GM12891 (cell line): ENCODE measurements around the gene OLFML2B.
A peak's percentile ranks its signal among the peaks of the same experiment; 100 is the strongest.

Experiments
- DNase-seq: peaks from one replicate; pipeline ENCODE4 v3.0.0; 2011; ENCODE audit warnings: low spot score; ENCODE audit not compliant: insufficient read length
- FAIRE-seq: peaks from 2 replicates; lab custom pipeline; 2011; peaks lifted over from hg19 to GRCh38; lab: Jason Lieb, UNC
- PAX5 ChIP-seq: IDR thresholded peaks from 2 replicates; pipeline ENCODE4 v1.6.1; 2011; ENCODE audit warnings: low read length, moderate library complexity, mild to moderate bottlenecking; ENCODE audit not compliant: insufficient read depth, severe bottlenecking
- POLR2A ChIP-seq: IDR thresholded peaks from 2 replicates; pipeline ENCODE4 v1.6.1; 2011; ENCODE audit warnings: low read depth, low read length, control low read depth
- POLR2AphosphoS5 ChIP-seq: IDR thresholded peaks from 2 replicates; pipeline ENCODE4 v1.6.1; 2011; ENCODE audit warnings: low read depth, low read length, control low read depth
- POU2F2 ChIP-seq: IDR thresholded peaks from 2 replicates; pipeline ENCODE4 v1.6.1; 2011; ENCODE audit warnings: low read depth, mild to moderate bottlenecking, control low read depth, low read length, moderate library complexity
- SPI1 ChIP-seq: IDR thresholded peaks from 2 replicates; pipeline ENCODE4 v1.6.1; 2011; ENCODE audit warnings: low read depth, low read length, control low read depth
- TAF1 ChIP-seq: IDR thresholded peaks from 2 replicates; pipeline ENCODE4 v1.6.1; 2011; ENCODE audit warnings: low read depth, low read length, control low read depth

Gene OLFML2B

DNA sequence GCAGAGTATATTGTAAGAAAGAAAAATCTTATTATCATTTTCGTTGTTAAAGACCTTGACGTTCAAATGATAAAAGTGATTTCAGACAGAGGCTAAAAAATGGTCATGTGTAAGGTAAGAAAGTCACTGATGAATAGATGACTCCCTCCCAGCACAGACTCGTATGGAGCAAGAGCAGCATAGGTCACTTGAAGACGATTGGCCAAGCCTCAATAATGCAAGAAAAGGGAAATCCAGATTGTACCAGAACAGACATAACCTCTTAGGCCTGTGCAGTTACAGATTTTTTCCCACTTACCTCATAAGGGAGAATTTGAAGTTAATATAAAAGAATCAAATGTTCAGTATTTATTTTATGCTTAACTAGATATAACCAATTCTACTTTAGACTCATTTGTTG, 16.3 kb upstream of the OLFML2B start:
- FAIRE-seq (no peak), DNase-seq (no peak)
- TF ChIP-seq POLR2A (no peak), PAX5 (no peak), TAF1 (no peak), POLR2AphosphoS5 (no peak), POU2F2 (no peak), SPI1 (no peak)

DNA sequence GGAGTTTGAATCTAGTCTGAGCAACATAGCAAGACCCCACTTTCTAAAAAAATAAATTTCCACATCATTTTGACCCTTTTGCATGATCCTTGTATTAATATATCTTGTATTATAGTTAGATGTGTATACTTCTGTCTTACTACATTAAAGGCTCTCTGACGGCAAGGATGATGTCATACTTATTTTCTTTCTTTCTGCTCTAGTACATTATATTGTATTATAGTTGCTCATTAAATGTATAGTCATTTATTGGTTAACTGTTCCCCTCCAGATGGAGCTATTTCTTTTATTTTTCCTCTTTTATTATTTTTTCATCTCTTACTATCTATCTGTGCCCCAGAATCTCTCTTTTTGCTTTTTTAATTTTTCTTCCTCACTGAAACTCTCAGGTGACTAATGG, 15.0 kb upstream of the OLFML2B start:
- no peak for FAIRE-seq
- TF ChIP-seq SPI1, result no peak
- TF ChIP-seq POLR2AphosphoS5, result no peak
- no peak for TF ChIP-seq TAF1
- TF ChIP-seq PAX5, result no peak
- TF ChIP-seq POLR2A, result no peak
- TF ChIP-seq POU2F2, result no peak
- no peak for DNase-seq

DNA sequence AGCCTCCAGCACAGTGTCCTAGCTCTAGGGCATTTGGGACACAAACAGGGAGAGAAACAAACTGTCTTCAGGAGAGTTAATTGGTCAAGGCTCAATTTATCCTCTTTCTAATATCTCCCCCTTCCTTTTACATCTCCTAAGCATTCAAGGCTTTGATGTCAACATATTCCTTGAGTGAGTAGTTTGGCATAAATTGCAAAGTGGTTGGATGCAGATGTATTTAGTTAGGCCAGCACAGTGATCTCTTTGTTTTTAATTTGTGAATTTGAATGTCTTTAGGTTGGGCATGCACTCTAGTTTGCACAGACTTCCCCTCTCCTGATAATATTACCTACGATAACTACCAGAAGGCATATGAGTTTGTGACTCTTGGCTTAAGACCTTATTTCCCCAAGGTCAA, 12.5 kb upstream of the OLFML2B start:
- TF ChIP-seq SPI1 (no peak), POLR2A (no peak), POLR2AphosphoS5 (no peak)
- FAIRE-seq, result no peak
- DNase-seq, result no peak

DNA sequence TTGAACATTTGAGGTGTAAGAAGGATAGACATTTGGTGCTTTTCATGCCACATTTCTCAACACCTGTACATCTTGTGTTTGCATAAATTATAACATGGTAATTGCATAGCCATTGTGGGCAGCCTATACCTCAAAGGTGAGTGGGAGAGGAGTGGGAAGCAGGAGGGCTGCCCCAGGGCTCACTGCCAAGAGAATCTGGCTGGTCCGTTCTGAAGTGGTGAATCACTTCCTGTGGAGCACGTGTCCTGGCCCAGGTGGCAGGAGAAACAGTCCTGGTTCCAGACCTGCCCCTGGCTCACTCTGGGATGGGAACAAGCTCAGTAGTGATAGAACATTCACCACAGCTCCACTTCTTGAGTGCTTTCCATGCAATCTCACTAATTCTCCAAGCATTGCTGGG, 11.6 kb upstream of the OLFML2B start:
- no peak for TF ChIP-seq SPI1
- TF ChIP-seq POLR2A, result no peak
- TF ChIP-seq POU2F2, result no peak
- TF ChIP-seq PAX5, result no peak
- TF ChIP-seq TAF1, result no peak
- no peak for TF ChIP-seq POLR2AphosphoS5
- FAIRE-seq, result no peak
- no peak for DNase-seq

DNA sequence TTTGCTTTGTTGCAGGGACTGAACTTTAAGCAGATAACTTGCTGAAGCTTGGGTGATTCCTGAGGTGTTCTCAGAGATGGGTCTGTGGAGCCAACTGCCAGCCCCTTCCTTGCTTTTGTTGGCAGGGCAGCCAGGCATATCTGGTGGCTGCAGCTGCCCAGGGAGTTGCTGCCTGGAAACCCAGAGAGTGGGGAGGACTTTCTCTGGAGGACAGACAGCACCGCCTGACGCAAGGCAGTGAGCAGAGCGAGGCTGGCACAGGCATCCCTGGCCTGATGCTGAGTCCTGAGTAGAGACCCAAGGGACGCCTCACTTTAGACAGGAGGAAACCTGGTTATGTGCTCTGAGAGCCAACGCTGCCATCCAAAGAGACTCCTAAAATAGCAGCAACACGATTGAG, 9.8 kb upstream of the OLFML2B start:
- DNase-seq, result no peak
- TF ChIP-seq SPI1 (no peak), POLR2A (no peak)
- no peak for FAIRE-seq

DNA sequence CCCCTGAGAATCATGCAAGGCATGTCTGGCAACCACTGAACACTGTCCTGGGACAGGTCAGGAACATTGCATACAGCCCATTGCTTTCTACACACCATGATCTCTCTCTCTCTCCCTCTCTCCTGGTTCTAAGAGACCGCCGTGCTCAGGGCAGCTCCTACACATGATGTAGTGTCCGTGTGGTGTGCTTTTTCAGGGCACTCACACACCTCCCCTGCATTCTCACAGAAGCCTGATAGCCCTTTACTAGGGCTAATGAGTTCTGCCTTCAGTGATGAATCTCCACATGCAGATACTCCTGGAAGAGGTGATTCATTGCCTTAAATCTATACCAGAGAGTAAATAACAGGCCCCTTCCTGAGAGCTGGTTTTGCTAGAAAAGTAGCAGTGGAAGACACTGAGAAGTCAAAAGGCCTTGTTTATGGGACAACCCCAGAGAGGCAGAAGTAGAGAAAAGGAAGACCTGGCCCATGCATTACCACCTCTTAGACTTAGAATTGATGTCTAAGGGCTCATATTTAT, 7.2 kb upstream of the OLFML2B start:
- TF ChIP-seq POU2F2 (no peak), TAF1 (no peak), POLR2AphosphoS5 (no peak), POLR2A (no peak), SPI1 (no peak), PAX5 (no peak)
- DNase-seq (no peak), FAIRE-seq (no peak)

DNA sequence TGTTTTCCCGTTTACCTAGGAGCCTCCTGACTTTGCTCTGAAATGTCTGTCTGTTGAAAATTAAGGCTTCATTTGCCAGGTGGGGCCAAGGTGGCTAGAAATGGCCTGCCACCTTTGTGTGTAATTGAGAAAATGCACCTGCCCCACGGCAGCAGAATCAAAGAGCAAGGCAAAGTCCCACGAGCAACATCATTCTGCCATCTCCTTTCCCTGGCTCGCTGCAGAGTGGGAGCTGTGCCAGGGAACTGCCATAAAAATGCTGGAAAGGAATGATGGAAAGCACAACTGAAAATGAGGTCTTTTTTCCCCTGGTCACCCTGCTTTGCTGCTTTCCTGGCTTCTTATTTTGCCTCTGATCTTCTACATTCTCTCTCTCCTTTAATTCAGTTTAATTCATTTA, 5.5 kb upstream of the OLFML2B start:
- no peak for FAIRE-seq
- TF ChIP-seq SPI1 (no peak), POLR2AphosphoS5 (no peak), POU2F2 (no peak), PAX5 (no peak), POLR2A (no peak), TAF1 (no peak)
- DNase-seq, result no peak

DNA sequence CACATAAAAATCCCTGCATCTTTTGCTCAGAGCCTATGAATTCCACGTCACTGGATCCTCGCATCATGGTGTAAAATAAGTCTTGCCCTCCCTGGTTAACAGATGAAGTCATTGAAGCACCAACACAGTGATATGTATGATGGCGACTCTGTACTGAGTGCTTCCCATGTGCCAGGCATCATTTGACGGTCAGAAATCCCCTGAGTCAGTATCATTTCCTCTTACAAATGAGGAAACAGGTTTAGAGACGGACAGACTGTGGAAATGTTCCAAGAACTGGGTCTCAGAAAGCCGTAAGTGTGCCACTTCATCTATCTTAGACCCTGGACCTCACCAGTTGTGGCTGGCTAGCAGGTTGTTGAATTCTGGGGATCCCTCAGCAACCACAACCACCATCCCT, 5.1 kb upstream of the OLFML2B start:
- no peak for FAIRE-seq

DNA sequence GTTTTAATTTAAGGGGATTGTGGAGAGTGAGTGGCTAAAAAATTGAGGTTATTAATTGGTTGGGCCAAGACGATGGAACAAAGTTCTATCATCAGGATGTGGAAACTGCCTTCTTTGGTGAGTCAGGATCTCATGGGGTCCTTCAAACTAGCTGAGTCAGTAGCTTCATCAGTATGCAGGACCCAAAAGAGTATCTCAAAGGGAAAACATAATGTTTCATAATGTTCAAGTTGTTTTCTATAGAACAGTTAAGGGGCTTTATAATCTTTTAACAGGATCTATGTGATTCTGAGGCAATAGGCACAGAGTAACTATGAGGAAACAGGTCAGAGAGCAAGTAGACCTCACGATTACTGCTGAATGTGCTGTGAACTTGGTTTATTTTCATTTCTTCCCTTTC, 3.2 kb upstream of the OLFML2B start:
- TF ChIP-seq SPI1 (no peak), POLR2AphosphoS5 (no peak), PAX5 (no peak), POLR2A (no peak)
- FAIRE-seq (no peak), DNase-seq (no peak)

More for the DNA sequence above, 5.1 kb upstream of the OLFML2B start:
- DNase-seq, result no peak
- no peak for TF ChIP-seq POLR2AphosphoS5
- TF ChIP-seq PAX5, result no peak
- TF ChIP-seq POU2F2, result no peak
- TF ChIP-seq SPI1, result peak; percentile 79
- TF ChIP-seq POLR2A, result no peak
- no peak for TF ChIP-seq TAF1

DNA sequence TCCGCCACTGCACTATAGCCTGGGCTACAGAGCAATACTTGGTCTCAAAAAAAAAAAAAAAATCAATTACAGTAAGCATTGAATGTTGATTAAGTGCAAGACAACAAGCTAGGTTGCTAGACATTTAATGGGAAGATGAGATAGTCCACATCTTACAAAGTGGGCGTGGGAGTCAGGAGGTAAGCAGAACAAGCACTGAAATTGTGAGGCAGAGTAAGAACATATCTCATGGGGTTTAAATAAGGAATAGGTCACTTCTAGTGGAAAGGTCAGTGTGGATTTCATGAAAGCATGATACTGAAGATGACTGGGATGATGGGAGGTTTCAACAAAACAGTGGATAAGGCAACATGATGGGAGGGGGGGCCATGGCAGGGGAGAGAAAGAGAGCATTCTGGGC, 1.9 kb upstream of the OLFML2B start:
- TF ChIP-seq TAF1, result no peak
- no peak for TF ChIP-seq POU2F2
- no peak for TF ChIP-seq SPI1
- TF ChIP-seq POLR2AphosphoS5, result no peak
- no peak for TF ChIP-seq PAX5
- no peak for TF ChIP-seq POLR2A
- FAIRE-seq (no peak), DNase-seq (no peak)

DNA sequence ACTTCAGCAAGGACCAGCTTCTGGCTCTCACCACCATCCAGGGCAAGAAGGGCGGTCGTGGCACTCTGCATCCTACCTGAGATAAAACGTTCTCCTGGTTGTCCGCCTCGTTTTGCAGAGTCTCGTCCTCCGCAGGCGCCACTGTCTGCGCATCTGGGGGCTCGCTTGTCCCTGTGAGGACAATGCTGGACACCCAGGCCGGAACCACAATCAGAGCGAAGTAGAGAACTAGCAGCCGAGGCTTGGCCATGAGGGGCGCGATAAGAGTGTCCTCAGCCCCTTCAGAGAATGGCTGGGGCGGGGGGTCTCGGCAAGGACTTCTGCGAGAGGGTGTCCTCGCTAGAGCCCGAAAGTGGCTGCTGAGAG, 505 bp downstream of the OLFML2B start:
- FAIRE-seq (no peak), DNase-seq (no peak)
- TF ChIP-seq PAX5 (no peak), POLR2A (no peak), POLR2AphosphoS5 (no peak), TAF1 (no peak), POU2F2 (no peak), SPI1 (no peak)
